ENCODE results near the gene KCNH2.

- TF ChIP-seq CTCF (IDR thresholded peaks at IDR 0.05) (no peak), POLR2A (IDR thresholded peaks at IDR 0.05) (no peak)
Observed at GRCh38 chr7:151005566-151005965, 27.4 kb upstream of the KCNH2 start.
